IMR-90 (cell line): Measurements from ENCODE around the gene KRTAP10-6.

ENCODE experiments used
- BHLHE40 ChIP-seq: fragments of 150-350 bp; IDR thresholded peaks from 2 replicates; pipeline ENCODE4 v1.6.1; 2016; ENCODE audit warnings: mild to moderate bottlenecking, low read depth, low read length
- CEBPB ChIP-seq: IDR thresholded peaks from 2 replicates; pipeline ENCODE4 v1.6.1; 2012; ENCODE audit warnings: low read depth, low read length, improper control_type of control experiment
- CHD1 ChIP-seq: IDR thresholded peaks from 2 replicates; pipeline ENCODE4 v1.6.1; 2012; ENCODE audit warnings: low read depth, low read length, improper control_type of control experiment
- MAFK ChIP-seq: IDR thresholded peaks from 2 replicates; pipeline ENCODE4 v1.6.1; 2012; ENCODE audit warnings: low read depth, low read length, improper control_type of control experiment
- MXI1 ChIP-seq: IDR thresholded peaks from 2 replicates; pipeline ENCODE4 v1.6.1; 2012; ENCODE audit warnings: low read depth, mild to moderate bottlenecking, low read length, moderate library complexity, borderline replicate concordance
- POLR2A ChIP-seq: IDR thresholded peaks from 2 replicates; pipeline ENCODE4 v1.6.1; 2012; ENCODE audit warnings: mild to moderate bottlenecking, low read depth, low read length
- RAD21 ChIP-seq: IDR thresholded peaks from 2 replicates; pipeline ENCODE4 v1.6.1; 2012; ENCODE audit warnings: low read length, improper control_type of control experiment
- SMC3 ChIP-seq: fragments of 150-350 bp; IDR thresholded peaks from 2 replicates; pipeline ENCODE4 v1.6.1; 2016; ENCODE audit warnings: low read depth, mild to moderate bottlenecking, antibody characterized with exemption, low read length, moderate library complexity
- TF ChIP-seq, protein P1 (sequence below): conservative IDR thresholded peaks from 2 replicates; pipeline ENCODE4 v1.5.1; 2012; ENCODE audit warnings: mild to moderate bottlenecking, low read depth, low read length, improper control_type of control experiment
- TF ChIP-seq, protein P2 (sequence below): fragments of 150-350 bp; IDR thresholded peaks from 2 replicates; pipeline ENCODE4 v1.6.1; 2016; ENCODE audit warnings: low read depth, mild to moderate bottlenecking, low read length, moderate library complexity, borderline replicate concordance
- TF ChIP-seq, protein P3 (sequence below): fragments of 150-350 bp; IDR thresholded peaks from 2 replicates; pipeline ENCODE4 v1.6.1; 2017; ENCODE audit warnings: mild to moderate bottlenecking, antibody characterized with exemption, low read length, low read depth

DNA sequence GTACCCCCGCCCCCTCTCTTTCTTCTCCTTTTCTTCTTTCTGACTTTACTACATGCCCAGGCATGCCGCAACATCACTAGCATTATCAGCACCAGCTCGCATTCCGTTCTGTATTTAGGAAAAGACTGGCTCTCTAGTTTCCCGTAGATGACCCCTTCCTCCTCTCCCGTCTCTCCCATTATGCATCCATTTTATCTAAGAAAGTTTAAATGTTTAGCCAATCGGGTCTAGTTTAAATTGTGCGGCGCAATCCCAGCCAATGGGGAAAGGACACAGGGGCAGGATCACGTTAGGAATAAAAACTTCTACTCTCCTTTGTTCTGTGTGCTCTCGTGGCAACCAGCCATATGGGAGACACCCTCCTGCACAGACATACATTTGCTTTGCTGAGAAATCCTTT, 5.8 kb upstream of the KRTAP10-6 start:
- TF ChIP-seq, protein P1, sequence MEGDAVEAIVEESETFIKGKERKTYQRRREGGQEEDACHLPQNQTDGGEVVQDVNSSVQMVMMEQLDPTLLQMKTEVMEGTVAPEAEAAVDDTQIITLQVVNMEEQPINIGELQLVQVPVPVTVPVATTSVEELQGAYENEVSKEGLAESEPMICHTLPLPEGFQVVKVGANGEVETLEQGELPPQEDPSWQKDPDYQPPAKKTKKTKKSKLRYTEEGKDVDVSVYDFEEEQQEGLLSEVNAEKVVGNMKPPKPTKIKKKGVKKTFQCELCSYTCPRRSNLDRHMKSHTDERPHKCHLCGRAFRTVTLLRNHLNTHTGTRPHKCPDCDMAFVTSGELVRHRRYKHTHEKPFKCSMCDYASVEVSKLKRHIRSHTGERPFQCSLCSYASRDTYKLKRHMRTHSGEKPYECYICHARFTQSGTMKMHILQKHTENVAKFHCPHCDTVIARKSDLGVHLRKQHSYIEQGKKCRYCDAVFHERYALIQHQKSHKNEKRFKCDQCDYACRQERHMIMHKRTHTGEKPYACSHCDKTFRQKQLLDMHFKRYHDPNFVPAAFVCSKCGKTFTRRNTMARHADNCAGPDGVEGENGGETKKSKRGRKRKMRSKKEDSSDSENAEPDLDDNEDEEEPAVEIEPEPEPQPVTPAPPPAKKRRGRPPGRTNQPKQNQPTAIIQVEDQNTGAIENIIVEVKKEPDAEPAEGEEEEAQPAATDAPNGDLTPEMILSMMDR: no peak
- TF ChIP-seq, protein P2, sequence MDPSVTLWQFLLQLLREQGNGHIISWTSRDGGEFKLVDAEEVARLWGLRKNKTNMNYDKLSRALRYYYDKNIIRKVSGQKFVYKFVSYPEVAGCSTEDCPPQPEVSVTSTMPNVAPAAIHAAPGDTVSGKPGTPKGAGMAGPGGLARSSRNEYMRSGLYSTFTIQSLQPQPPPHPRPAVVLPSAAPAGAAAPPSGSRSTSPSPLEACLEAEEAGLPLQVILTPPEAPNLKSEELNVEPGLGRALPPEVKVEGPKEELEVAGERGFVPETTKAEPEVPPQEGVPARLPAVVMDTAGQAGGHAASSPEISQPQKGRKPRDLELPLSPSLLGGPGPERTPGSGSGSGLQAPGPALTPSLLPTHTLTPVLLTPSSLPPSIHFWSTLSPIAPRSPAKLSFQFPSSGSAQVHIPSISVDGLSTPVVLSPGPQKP: no peak
- TF ChIP-seq MXI1 (no peak), POLR2A (no peak), BHLHE40 (no peak), RAD21 (no peak), SMC3 (no peak), CHD1 (no peak), CEBPB (no peak), MAFK (no peak)
- TF ChIP-seq, protein P3, sequence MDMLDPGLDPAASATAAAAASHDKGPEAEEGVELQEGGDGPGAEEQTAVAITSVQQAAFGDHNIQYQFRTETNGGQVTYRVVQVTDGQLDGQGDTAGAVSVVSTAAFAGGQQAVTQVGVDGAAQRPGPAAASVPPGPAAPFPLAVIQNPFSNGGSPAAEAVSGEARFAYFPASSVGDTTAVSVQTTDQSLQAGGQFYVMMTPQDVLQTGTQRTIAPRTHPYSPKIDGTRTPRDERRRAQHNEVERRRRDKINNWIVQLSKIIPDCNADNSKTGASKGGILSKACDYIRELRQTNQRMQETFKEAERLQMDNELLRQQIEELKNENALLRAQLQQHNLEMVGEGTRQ: no peak
